Measurements from ENCODE around the gene NIPAL1. TPM values are rescaled to one million over a fixed set of nuclear protein-coding genes. Genes with fewer than 3 reads are reported as not detected.

Gene NIPAL1
- total RNA-seq, 1 donor: under 0.01 TPM

- no peak for DNase-seq (ENCODE audit: low read depth in 2 of 3, low spot score in 2 of 3)
Measured at GRCh38 chr4:48024522-48024921, 8.0 kb downstream of the NIPAL1 start.

GRCh38 chr4:48025005-48025404, 8.4 kb downstream of the NIPAL1 start:
- no peak for DNase-seq (ENCODE audit: low read depth in 2 of 3, low spot score in 2 of 3)

GRCh38 chr4:48027653-48028052, 11.1 kb downstream of the NIPAL1 start:
- no peak for DNase-seq (ENCODE audit: low read depth in 2 of 3, low spot score in 2 of 3)

GRCh38 chr4:48028696-48029095, 12.1 kb downstream of the NIPAL1 start:
- DNase-seq (ENCODE audit: low read depth in 2 of 3, low spot score in 2 of 3): no peak

DNA sequence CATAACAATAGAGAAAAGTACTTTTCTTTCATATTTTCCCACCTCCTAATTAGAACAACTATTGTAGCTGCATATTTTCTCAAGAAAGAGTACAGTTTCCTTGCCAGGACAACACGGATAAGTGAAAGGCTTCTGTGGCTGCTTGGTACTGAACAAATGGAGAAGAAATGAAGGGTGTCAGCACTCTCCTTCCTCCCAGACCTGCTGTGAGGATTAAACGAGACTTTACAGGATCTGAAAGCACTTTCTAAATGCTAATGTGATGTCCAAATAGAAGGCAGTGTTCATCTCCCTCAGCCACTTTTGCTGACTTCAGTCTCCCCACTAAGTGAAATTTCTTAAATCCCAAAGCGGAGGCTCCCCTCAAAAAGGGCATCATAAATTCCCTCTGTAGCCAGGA, 13.9 kb downstream of the NIPAL1 start:
- no peak for DNase-seq (ENCODE audit: low read depth in 2 of 3, low spot score in 2 of 3)

DNA sequence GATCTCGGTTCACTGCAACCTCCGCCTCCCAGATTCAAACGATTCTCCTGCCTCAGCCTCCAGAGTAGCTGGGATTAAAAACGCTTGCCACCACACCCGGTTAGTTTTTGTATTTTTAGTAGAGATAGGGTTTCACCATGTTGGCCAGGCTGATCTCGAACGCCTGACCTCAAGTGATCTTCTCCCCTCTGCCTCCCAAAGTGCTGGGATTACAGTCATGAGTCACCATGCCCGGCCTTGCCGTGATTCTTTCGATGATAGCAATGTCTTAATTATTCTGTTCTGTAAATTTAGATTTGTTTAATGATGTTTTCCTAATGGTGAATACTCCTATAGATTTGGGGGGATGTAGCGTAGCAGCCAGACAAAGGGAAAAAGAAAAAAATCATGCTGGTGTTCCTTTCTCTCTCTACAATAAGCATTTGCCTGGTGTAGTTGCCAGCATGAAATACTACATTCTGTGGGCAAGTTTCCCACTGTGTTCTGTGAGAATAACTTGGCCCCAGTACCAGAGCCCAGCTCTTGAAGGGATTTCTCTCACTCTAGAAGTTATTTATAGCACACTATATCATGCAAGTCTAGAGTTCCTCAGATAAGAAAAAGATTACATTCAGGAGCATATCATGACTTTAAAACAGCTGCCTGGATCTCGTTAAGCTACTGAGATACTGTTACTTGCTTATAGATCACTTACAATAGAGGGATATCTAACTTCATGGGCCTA, 15.4 kb downstream of the NIPAL1 start:
- DNase-seq (ENCODE audit: low read depth in 2 of 3, low spot score in 2 of 3): no peak

GRCh38 chr4:48032721-48033120, 16.1 kb downstream of the NIPAL1 start:
- no peak for DNase-seq (ENCODE audit: low read depth in 2 of 3, low spot score in 2 of 3)

DNA sequence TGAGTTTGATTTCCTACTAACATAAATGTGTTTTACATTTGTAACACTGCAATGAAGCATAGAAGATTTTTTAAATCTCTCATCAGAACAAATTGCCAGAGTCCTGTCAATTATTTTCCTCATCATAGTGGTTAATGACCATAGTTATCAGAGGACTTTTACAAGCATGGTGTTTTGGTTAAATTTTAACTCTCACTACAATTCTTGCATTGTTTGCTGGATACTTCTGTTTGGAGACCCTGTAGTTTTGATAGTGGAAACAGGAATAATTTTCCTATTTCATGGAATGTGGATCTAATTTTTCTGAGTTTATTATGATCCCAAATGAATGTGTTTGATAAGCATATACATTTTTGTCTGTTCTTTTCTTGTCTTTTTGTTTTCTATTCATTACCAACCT, 16.8 kb downstream of the NIPAL1 start:
- DNase-seq (ENCODE audit: low read depth in 2 of 3, low spot score in 2 of 3): no peak

- DNase-seq (ENCODE audit: low read depth in 2 of 3, low spot score in 2 of 3): peak; percentile 23 to 71 (median 50)
Measured at GRCh38 chr4:48033825-48034413, 17.3 kb downstream of the NIPAL1 start.

DNA sequence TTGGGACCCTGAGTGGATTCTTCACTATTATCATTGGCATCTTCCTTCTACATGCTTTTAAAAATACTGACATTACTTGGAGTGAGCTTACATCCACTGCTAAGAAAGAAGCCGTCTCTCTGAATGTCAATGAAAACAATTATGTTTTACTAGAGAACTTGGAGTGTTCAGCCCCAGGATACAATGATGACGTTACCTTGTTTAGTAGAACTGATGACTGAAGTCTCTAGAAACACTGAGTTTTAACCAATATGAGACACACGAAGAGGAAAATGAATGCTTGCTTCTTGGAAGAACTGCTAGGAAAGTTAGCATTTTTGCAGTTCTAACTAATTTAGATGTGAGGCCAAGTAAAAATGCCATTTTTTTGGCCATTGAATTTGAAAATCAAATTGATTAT, 19.4 kb downstream of the NIPAL1 start:
- DNase-seq (ENCODE audit: low read depth in 2 of 3, low spot score in 2 of 3): no peak

- no peak for DNase-seq (ENCODE audit: low read depth in 2 of 3, low spot score in 2 of 3)
Measured at GRCh38 chr4:48037117-48037462, 20.5 kb downstream of the NIPAL1 start.

DNA sequence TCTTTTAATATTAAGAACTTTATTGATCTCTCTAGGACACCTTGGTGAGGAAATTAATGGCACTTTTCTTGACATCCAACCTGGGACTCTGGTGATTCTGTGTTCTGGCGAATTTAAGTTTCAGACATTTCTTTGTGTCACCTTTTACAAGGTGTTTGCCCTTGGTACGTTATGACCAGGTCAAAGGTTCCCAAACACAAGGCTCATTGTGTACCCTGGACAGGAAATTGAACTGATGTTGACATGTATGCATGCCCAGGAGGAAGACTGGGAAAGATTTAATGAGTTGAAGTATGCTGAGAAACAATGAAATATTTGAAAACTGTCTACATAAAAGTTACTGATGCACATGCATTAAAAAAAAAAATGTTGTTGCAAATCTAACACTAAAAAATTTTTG, 22.1 kb downstream of the NIPAL1 start:
- no peak for DNase-seq (ENCODE audit: low read depth in 2 of 3, low spot score in 2 of 3)

DNA sequence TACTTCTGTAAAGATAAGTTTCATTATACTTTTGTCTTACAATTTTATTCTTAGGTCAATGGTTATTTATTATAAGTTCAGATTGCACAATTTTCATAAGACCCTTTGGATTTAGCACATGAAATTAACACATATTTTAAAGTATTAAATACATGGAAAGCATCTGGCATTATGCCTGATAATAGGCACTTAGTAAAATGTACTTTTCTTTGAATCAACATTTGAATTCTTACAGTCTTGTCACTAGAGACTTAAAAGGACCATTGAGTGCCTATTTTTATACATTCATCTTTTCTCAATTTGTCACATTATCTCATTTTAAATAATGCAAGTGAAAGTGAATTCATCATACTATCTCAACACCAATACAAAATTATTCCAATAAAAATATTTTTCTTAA, 23.0 kb downstream of the NIPAL1 start:
- DNase-seq (ENCODE audit: low read depth in 2 of 3, low spot score in 2 of 3): no peak

DNA sequence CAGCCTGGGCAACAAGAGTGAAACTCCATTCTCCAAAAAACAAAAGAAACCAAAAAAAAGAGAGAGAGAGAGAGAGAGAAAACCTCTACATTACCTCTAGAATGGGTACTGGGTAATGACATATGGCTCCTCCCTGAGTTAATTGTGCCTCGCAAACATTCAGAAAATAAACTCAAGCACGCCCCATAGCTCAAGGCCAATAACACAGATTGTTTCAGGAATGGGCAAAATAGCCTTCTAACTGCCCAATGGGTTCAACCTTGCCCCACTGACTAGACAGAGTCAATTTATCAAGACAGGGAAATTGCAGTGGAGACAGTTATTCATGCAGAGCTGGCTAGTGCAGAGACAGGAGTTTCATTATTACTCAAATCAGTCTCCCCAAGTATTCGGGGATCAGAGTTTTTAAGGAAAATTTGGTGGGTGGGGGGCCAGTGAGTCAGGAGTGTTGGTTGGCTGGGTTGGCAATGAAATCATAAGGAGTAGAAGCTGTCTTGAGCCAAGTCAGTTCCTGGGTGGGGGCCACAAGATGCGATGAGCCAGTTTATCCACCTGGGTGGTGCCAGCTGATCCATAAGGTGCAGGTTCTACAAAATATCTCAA, 25.1 kb downstream of the NIPAL1 start:
- DNase-seq (ENCODE audit: low read depth in 2 of 3, low spot score in 2 of 3): no peak

GRCh38 chr4:48042979-48043461, 26.4 kb downstream of the NIPAL1 start:
- DNase-seq (ENCODE audit: low read depth in 2 of 3, low spot score in 2 of 3): no peak

DNA sequence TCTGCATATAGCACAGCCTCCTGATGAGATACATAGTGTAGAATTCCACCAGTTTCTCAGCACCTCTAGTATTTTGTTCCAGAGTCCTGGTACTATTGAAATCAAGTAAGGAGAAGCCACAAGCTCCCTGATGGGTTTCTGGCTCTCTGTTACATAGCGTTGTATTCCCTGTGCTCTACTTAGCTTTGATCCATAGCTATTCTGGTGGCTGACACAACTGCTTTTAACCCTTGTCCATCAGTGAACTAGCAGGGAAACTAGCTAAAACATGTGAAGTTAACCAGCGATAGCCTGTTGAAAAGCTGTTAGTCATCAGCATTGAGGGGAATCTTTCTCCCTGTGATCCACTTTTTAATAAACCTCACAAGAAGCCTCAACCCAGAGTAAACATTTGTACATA, 26.9 kb downstream of the NIPAL1 start:
- no peak for DNase-seq (ENCODE audit: low read depth in 2 of 3, low spot score in 2 of 3)

DNA sequence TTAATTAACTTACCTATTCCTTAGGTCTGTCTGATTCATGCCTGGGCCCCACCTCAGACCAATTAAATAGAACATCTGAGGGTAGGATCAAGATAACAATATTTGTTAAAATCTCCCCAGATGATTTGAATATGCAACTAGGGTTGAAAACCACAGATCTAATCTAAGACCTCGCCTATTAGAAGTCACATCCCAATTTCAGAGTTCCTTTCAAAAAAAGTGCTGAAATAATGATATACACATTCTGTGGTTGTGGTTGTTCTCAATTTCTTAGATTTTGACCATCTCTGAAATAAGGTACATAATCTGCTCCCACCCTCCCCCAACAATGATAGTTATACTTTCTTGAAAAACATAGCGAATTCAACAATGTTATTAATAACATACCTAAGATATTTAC, 27.7 kb downstream of the NIPAL1 start:
- DNase-seq (ENCODE audit: low read depth in 2 of 3, low spot score in 2 of 3): no peak

- DNase-seq (ENCODE audit: low read depth in 2 of 3, low spot score in 2 of 3): no peak
Measured at GRCh38 chr4:48046059-48046458, 29.5 kb downstream of the NIPAL1 start.

DNA sequence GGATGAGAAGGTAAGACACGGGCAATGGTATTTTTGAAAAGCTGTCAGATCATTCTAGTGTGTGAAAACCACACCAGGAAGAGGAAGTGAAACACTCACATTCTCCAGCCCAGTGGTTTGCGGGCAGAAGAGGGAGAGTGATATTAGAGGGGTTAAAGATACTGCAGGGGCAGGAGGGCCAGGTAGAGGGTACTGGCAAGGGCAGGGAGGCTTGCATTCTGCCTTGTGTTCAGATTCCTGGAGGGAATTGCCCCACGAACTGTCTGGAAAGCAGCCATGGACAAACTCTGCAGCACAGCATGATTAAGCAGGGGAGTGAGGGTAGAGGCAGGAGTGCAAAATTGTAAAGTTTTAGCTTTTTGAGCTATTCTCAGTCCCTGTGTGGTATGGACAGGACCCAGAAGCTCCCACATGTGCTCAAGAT, 30.9 kb downstream of the NIPAL1 start:
- DNase-seq (ENCODE audit: low read depth in 2 of 3, low spot score in 2 of 3): peak; percentile 3 to 84 (median 76)

DNA sequence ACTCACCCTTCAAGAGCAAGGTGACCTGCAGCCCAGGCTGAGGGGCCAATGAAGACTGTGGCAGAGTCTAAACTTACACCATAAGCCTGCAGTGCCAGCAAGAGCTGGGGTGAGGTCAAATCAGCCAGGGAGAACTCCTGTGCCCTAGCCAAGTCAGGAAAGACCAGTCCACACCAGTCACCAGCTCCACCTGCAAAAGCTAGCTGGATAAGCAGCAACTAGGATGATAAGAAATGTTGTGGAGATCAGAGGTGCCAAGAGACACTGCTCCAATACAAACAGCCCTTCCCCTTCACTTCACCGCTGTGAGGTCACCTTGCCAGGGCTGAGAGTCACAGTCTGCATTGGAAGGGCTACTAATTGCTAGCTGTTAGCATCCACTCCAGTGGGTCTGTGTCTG, 31.3 kb downstream of the NIPAL1 start:
- DNase-seq (ENCODE audit: low read depth in 2 of 3, low spot score in 2 of 3): peak in 1 of 3 donors; percentile 7

DNA sequence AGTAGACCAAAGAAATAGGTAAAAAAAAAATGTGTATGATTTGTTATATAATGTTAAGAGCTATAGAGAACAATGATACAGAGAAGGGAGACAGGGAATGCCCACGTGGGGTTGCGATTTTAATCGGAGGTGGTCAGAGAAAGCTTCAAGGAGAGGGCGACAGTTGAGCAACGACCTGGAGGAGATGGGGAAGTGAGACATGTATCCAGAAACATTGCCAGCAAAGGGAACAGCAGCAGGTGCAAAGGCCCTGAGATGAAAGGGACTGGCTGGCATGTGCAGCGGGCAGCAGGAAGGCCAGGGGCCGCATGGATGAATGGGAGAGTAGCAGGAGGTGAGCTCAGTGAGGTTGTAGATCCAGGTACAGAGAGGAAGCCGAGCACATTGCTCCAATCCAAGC, 32.9 kb downstream of the NIPAL1 start:
- no peak for DNase-seq (ENCODE audit: low read depth in 2 of 3, low spot score in 2 of 3)

DNA sequence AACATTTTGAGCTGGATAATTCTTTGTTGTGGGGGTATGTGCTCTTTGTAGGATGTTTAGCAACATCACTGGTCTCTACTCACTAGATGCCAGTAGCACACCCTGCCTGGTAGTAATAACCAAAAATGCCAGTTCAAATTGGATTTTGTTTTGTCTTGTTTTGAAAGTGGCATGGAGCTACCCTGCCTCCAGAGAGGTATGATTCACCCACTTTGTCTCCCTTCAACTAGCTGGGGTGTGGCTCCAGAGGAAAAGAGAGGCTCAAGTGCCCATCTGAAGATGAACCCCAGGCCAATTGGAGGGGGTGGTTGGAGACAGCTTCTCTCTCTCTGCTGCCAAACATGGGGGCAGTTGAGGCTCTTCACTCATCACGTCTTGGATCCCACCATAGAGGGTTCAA, 34.5 kb downstream of the NIPAL1 start:
- DNase-seq (ENCODE audit: low read depth in 2 of 3, low spot score in 2 of 3): no peak

All from hematopoietic multipotent progenitor cell (in vitro differentiated cells).